ENCODE results near the gene COG5.

Gene COG5

GRCh38 chr7:107373354-107373753, 190.4 kb downstream of the COG5 start:
- no peak overlapping the region for H3K4me3 ChIP-seq (ENCODE audit: low read length)
- TF ChIP-seq, protein P1, sequence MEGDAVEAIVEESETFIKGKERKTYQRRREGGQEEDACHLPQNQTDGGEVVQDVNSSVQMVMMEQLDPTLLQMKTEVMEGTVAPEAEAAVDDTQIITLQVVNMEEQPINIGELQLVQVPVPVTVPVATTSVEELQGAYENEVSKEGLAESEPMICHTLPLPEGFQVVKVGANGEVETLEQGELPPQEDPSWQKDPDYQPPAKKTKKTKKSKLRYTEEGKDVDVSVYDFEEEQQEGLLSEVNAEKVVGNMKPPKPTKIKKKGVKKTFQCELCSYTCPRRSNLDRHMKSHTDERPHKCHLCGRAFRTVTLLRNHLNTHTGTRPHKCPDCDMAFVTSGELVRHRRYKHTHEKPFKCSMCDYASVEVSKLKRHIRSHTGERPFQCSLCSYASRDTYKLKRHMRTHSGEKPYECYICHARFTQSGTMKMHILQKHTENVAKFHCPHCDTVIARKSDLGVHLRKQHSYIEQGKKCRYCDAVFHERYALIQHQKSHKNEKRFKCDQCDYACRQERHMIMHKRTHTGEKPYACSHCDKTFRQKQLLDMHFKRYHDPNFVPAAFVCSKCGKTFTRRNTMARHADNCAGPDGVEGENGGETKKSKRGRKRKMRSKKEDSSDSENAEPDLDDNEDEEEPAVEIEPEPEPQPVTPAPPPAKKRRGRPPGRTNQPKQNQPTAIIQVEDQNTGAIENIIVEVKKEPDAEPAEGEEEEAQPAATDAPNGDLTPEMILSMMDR (conservative IDR thresholded peaks at IDR 0.05; ENCODE audit: low read length): no peak
- DNase-seq (ENCODE audit: low read depth): no peak

DNA sequence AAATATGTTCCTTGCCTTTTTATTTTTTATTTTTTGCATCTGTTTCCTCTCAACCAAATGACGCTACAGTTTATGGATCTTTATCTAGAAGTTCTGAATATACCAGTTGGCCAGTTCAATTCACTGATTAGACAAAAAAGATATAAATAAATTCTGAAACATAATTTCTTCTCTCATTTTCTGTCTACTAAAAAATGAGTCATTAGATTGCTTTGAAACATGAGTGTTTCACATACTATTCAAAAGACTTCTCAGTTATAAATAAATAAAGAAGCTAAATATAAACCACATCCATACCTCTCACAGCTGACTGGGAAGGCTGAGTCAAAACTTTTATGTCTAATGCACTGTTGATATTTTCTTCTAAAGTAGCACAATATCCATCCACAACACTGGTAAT, 191.4 kb downstream of the COG5 start:
- peak; percentile 44 for DNase-seq (ENCODE audit: low read depth)
- H3K4me3 ChIP-seq (ENCODE audit: low read length): no peak overlapping the region
- TF ChIP-seq, protein P1 (conservative IDR thresholded peaks at IDR 0.05; ENCODE audit: low read length): no peak

DNA sequence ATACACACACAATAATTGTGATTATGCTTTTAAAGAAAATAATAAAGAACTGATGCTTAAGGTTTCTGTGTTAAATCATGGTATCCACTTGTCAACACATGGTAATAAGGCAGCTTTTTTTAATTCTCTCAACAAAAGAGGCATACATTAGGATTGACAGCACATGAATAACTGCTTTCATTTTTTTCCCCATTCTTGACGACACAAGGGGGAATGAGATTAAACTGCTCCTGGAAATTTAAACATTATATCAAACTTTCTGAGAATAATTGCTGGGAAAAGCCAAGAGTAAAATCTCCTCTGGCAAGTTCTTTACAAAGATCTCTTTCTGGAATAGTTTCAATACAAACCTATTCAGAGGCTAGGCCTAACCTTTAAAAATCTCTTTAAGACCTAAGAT, 192.9 kb downstream of the COG5 start:
- no peak overlapping the region for H3K4me3 ChIP-seq (ENCODE audit: low read length)
- DNase-seq (ENCODE audit: low read depth): no peak
- TF ChIP-seq, protein P1 (conservative IDR thresholded peaks at IDR 0.05; ENCODE audit: low read length): no peak

DNA sequence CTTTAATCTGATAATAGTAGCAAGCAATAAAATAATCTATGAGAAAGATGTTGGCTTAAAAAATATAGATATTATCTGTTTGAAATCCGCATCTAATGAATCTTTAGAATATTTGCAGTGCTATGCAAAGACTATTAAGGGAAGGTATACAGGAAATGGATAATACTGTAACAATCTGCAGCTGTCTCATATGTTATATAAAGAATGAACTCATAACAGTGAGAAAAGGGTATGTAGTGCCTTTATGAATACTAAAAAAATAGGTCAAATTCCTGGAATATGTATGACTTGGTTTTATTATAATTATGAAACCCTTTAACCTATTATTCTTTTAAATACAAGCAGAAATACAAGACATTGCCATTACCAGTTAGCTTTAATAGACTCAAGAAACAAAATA, 198.9 kb downstream of the COG5 start:
- no peak overlapping the region for H3K4me3 ChIP-seq (ENCODE audit: low read length)
- DNase-seq (ENCODE audit: low read depth): no peak
- TF ChIP-seq, protein P1 (conservative IDR thresholded peaks at IDR 0.05; ENCODE audit: low read length): no peak

- H3K4me3 ChIP-seq (ENCODE audit: low read length): no peak overlapping the region
- TF ChIP-seq, protein P1 (conservative IDR thresholded peaks at IDR 0.05; ENCODE audit: low read length): no peak
- no peak for DNase-seq (ENCODE audit: low read depth)
Measured at GRCh38 chr7:107359520-107360316, 204.0 kb downstream of the COG5 start.

DNA sequence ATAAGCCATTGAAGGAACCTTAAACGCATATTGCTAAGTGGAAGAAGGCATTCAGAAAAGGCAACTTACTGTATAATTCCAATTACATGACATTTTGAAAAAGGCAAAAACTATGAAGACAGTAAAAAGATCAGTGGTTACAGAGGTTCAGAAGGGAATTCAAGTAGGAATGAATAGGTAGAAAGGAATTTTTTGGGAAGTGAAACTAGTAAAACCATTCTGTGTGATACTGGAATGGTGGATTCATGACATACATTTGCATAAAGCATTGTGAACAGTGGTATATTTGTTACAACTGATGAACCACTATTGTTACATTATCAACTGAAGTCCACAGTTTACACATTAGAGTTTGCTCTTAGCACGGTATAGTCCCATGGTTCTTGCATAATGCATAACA, 208.1 kb downstream of the COG5 start:
- DNase-seq (ENCODE audit: low read depth): peak; percentile 49
- TF ChIP-seq, protein P1 (conservative IDR thresholded peaks at IDR 0.05; ENCODE audit: low read length): no peak
- no peak overlapping the region for H3K4me3 ChIP-seq (ENCODE audit: low read length)

DNA sequence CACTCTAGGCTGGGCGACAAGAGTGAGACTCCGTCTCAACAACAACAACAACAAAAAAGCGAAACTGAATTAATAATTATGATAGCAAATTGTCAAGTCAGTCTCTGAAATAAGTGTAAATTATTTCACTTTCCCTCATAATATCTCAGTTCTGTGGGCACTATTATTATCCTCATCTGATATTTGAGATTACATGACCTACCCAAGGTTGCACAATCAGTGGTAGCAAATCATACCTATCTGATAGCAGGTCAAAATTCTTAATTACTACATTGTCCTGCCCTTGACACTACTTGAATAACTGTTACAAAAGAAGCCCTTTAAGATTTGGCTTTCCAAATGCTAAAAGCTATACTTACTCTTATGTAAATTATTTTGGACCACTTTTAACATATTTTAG, 209.1 kb downstream of the COG5 start:
- DNase-seq (ENCODE audit: low read depth): no peak
- H3K4me3 ChIP-seq (ENCODE audit: low read length): no peak overlapping the region
- TF ChIP-seq, protein P1 (conservative IDR thresholded peaks at IDR 0.05; ENCODE audit: low read length): no peak
